Stimulated activated CD4-positive, alpha-beta T cell treated with anti-CD3 and anti-CD28 coated beads, Interleukin-15, amount 100 ng/mL, for 48 hours (primary cell): Measurements from ENCODE around the gene APEX1.

Experiments used
- DNase-seq, 2 donors: peaks; one replicate each; pipeline ENCODE4 v3.0.0-alpha.2; 2020; ENCODE audit warnings: low read depth in 2 of 2

Gene APEX1

DNA sequence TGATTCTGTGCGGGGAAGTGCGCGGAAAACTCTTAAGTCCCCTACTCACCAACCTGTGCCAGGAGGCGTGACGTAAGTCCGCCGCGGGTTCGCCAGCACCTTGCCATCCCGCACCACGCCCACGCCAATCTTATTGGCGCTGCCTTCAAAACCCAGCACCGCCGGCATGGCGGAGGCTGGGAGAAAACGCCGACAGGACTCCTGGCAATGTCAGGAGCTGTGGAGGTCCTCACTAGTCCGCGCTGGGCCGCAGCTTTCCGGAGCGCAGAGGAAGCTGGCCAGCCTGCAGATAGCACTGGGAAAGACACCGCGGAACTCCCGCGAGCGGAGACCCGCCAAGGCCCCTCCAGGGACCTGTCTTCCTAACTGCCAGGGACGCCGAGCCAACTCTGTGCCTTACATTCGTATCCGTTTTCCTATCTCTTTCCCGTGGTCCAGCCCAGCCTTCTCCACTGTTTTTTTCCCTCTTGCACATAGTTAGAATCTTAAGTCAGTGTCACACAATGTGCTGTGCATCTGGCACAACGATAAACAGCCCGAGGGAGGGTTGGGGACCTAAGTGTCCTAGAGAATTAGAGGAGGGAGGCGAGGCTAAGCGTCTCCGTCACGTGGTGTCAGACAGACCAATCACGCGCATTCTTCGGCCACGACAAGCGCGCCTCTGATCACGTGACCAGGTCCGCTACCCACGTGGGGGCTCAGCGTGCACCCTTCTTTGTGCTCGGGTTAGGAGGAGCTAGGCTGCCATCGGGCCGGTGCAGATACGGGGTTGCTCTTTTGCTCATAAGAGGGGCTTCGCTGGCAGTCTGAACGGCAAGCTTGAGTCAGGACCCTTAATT lies at the start of gene APEX1, which contains the start of gene OSGEP:
Gene APEX1 (plus strand): TSS at position 711 of the 839 bp plus-strand sequence. CDS start 420 bp downstream, outside the sequence.
Gene OSGEP (minus strand): TSS at position 297 of the 839 bp plus-strand sequence. CDS start 129 bp downstream, at position 168.
- DNase-seq, result peak; percentile 97 to 98

GRCh38 chr14:20409226-20409625 lies 45.8 kb upstream of the APEX1 start:
- no peak for DNase-seq

GRCh38 chr14:20412411-20412810 lies 42.6 kb upstream of the APEX1 start:
- no peak for DNase-seq

DNA sequence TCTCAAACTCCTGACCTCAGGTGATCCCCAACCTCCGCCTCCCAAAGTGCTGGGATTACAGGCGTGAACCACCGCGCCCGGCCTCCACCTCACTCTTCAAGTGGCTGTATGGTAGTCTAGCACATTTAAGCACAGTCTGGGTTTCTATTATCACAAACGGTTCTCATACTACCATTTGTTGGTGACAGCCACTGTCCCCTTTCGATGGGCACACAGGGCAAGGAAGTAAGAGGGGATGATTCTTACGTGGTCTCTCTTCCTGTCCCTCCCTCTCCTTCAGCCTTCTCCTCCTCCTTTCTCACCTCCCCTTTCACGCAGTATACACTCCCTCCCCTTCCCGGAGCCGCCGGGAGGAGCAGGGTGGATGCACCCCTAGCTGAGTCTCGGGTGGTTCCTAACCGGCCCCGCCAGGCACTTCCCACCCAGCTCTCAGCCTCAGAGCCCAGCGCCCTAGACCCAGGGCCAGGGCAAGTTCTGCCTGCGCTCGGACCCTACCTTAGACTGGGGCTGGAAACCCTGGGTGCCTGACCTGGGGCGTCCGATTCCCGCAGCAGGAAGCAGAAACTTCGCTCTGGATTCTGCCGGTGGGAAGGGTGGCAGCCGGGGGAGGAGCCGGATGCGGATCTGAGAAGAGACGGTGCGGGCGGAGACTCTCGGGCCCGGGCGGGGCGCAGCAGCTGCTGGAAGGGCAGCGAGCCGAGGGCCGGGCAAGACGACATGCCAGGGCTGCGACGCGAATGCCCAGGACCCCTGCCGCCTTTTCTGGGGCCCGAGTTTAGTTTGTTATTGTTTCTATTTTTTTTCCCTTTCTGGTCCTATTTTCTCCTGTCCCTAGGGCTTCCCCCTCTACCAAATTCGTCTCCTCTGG lies 41.9 kb upstream of the APEX1 start, which contains the start of gene TEP1:
Gene TEP1 (minus strand): TSS at position 626 of the 868 bp plus-strand sequence. CDS start 5,062 bp downstream, outside the sequence.
- peak; percentile 48 to 65 for DNase-seq

DNA sequence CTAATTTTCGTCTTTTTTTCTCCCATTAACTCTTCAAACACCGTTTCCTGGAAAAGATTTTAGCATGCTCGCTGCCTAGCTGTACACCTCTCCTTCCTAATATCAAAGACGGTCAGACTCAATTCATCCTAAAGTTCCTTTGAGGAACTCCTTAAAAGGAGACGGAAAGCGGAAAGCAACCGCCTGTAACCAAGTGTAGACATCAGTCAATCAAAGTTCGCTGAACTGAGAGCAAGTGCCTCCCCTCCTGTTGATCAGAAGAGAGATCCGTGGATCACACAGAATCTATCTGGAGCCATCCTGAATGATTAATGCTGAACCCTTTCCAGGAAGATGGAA lies 41.3 kb upstream of the APEX1 start:
- DNase-seq, result no peak

DNA sequence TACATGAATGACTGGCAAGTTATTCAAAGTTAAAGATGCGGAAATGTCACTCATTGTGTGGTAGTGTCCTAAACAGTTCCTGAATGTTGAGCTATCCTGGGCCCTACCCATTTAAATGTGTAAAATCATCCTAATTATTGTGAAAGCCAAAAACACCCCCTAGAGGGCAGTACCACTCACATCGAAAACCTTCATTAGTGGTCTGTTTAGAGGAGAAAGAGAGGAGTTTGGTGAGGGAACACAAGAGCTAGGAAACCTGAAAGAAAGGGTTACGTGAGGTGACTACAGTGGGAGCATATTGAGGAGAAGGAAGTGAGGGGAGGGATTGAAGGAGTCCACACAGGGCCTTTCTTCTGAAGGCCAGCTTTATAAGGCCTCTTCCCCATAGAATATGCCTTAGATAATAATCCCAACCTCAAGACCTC lies 39.2 kb upstream of the APEX1 start:
- peak in 1 of 2 donors; percentile 31 for DNase-seq

GRCh38 chr14:20416223-20416622 lies 38.8 kb upstream of the APEX1 start:
- no peak for DNase-seq

DNA sequence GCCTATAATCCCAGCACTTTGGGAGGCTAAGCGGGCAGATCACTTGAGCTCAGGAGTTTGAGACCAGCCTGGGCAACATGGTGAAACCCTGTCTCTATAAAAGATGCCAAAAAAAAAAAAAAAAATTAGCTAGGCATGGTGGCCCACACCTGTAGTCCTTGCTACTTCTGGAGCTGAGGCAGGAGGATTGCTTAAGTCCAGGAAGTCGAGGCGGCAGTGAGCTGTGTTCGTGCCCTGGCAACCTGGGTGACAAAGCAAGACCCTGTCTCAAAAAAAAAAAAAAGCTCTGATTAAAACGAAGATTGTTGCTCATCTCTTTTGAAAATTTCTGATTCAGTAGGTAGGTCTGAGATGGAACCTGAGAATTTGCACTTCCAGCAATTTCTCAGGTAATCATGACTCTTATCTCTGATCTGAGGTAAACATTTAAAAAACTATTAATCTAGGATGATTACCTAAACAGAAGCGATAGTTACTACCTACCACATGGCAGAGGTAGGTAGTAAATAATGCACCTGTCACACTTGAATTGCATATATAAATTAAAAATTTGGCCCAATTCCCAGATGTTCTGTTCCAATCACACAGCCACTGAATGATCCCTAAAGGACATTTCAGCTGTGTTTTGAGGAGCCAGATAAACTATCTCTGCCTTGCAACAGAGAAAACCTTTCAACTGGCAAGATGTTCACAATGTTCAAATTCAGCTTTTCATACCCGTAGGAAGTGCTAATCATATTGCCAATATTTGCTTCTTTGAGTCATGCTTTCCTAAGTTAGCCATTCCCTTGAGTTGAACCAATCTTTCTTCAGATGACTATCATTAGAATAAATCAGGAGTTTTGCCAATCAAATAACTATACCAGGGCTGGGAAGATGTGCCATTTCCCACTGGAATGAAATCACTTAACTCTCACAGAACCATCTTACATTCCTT lies 37.5 kb upstream of the APEX1 start:
- no peak for DNase-seq

DNA sequence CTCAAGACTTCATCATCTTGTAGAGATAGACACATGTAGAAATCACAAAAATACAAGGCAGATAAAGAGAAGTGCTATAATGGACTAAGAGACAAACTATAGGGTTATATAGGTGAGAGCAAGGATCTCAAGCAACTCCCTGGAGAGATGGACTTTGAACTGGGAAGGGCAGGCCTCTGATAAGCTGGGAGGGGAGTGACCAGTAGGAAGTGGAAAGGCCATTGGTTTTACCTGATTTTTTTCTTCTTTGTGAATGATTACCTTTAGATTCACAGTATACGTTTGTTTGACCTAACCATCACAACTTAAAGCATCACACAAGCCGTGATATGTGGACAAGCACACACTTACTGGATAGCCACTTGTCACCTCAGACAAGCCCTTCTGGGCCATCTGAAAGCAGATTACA lies 36.5 kb upstream of the APEX1 start:
- no peak for DNase-seq

DNA sequence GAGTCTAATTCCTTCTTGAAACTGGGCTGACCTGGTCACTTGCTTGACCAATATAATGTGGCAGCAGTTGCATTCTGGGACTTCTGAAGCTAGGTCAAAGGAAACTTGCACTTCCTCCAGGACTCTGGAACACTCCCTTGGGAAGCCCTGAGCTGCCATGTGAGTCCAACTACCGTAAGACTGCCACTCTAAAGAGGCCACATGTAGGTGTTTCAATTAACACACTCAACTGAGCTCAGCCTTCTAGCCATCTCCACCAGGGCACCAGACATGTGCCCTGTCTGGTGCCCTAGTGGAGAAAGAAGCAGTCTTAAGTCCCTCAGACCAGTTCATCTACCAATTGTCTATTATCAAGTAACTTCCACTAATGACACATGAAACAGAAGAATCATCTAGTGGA lies 35.6 kb upstream of the APEX1 start:
- no peak for DNase-seq

GRCh38 chr14:20421267-20421666 lies 33.8 kb upstream of the APEX1 start:
- no peak for DNase-seq

GRCh38 chr14:20422886-20423285 lies 32.1 kb upstream of the APEX1 start:
- DNase-seq, result no peak

DNA sequence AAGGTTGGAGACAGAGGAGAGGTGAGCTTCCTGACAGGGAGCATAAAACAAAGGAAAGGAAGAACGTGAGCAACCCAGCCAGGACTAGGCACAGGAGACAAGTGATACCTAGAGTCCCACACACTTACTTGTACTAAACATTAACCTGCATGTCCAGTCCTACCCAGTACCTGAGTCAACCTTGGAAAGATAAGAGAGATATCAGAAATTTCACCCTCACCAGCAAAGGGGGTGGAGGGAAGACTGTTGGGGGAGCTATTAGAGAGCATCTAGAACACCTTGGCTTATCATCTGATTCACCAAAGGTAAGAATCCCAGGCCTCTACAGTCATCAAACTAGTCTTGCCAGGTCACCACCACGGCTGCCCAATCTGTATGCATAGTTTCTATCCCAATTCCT lies 30.2 kb upstream of the APEX1 start:
- DNase-seq, result no peak

- DNase-seq, result no peak
Measured at GRCh38 chr14:20427231-20428009, 27.6 kb upstream of the APEX1 start.

DNA sequence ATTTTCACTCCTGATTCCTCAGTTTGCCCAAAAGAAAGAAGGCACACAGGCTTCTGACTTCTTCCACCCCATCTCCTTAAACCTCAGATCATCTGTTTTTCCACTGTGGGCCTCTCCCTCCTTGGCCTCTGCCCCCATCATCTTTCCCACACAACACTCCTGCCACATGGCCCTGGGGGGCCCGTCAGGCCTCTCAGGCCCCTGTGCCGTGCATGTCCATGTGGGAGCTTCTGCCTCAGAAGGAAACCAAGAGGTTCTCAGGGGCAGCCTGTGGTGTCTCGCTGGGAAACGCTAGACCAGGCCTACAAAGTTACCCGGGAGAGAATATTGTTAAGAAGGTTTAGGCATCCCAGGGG lies 27.0 kb upstream of the APEX1 start:
- no peak for DNase-seq

- DNase-seq, result no peak
Measured at GRCh38 chr14:20428802-20429201, 26.2 kb upstream of the APEX1 start.

DNA sequence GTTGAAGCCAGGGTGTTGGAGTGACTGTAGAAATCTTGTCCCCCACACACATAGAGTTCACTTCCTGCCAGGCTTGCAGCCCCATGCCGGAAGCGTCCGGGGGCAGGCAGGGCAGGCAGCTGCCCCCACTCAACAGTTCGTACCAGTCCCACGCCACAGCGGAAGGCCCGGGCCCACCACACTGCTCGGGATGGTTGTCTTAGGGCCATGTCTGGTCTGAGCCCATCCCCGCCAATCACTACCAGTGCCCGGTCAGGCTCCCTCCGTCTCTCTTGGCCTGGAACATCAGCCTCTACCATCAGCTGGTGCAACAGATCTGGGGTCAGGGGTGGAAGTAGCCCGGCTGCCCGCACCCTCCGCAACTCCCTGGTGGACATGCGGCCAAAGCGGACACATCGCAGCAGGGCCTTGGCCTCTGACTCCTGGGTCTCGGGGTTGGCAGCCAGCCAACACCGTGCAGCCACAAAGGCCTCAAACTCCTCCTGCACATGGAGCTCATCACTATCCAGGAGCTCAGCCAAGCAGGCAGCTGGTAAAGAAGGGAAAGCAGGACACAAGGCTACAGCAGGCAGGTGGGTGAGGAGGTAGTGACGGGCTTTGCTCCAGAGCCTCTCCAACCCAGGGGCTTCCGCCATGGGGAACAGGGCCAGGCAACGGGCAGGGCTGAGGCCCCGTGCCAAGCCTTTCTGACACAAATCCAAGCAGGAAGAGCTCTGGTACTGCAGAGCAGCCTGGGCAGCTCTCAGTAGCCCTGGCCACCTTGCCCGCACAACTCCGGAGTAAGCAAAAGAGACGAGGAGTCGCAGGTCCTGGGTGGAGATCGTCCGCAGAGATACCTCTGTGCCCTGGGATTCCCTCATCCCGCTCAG lies 25.0 kb upstream of the APEX1 start:
- no peak for DNase-seq

DNA sequence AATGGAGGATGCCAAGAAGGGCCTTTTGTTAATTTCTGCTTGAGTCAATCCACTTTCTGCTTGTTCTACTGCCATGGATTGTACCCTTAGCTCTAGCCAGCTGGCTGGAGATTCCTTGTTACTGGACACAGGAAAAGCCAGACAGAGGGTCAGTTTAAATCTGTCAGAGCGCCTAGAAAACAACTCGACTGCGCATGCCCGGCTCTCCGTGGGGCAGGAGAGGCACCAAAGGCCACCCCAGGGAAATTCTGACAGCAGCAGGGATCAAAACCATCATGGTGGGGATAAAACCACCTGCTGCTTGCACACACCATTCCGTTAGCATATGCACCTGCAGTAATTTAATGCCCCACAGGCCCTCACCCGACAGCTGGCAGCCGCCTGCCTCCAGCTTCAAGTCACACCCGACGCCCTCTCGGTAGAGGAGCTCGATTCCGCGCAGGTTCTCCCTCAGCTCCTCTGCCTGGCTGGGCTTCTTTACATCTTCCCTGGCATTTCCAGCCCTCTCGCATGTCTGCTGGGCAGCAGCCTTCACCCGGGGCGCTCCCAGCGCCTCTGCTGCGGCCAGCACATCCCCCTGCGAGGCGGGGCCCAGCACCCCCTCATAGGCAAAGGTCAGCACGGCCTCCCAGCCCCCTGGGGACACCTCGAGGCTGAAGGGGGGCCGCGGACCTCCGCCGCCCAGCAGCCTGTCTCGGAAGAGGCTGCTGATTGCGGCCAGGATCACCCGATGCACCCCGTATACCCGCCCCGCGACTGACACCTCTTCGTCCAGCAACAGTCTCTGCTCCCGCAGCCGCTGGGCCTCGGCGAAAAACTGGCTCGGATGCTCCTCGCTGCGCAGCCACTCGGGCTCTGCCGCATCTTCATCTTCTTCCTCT lies 20.1 kb upstream of the APEX1 start:
- no peak for DNase-seq
